SU-DHL-6 (cell line): Measurements from ENCODE around the gene GAGE12J.

Experiments
- EZH2phosphoT487 ChIP-seq: fragments of 200-600 bp; sonication (generic), shearing (Covaris generic); conservative IDR thresholded peaks from 2 replicates; pipeline ENCODE4 v1.6.1; 2018; ENCODE audit warnings: mild to moderate bottlenecking, antibody characterized with exemption, low read length, moderate library complexity, mixed read lengths
- TF ChIP-seq, protein P1 (sequence below): fragments of 200-600 bp; sonication (generic); IDR thresholded peaks from one replicate; pipeline ENCODE4 v1.5.1; 2017; ENCODE audit warnings: antibody characterized with exemption, mild to moderate bottlenecking, low read length, moderate library complexity; ENCODE audit not compliant: insufficient read depth, poor library complexity, severe bottlenecking

DNA sequence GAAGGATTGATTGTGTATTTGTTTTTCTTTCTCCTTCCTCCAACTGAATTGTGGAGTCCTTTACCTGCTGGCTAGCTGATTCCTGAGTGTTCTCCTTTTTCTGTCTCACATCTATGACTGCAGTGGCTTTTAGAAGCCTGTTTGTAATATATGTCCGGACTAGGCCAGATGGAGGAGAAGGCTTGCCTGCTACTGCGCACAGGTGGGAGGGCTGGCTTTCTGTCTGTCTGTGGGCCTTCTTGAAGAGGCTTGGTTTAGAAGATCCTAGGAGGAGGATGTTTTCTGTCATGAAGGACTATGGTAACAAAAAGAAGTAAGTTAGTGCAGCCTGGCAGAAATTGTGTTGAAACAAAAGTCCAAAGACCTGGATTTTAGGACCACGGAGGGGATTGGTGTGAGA lies 43.8 kb upstream of the GAGE12J start:
- TF ChIP-seq, protein P1, sequence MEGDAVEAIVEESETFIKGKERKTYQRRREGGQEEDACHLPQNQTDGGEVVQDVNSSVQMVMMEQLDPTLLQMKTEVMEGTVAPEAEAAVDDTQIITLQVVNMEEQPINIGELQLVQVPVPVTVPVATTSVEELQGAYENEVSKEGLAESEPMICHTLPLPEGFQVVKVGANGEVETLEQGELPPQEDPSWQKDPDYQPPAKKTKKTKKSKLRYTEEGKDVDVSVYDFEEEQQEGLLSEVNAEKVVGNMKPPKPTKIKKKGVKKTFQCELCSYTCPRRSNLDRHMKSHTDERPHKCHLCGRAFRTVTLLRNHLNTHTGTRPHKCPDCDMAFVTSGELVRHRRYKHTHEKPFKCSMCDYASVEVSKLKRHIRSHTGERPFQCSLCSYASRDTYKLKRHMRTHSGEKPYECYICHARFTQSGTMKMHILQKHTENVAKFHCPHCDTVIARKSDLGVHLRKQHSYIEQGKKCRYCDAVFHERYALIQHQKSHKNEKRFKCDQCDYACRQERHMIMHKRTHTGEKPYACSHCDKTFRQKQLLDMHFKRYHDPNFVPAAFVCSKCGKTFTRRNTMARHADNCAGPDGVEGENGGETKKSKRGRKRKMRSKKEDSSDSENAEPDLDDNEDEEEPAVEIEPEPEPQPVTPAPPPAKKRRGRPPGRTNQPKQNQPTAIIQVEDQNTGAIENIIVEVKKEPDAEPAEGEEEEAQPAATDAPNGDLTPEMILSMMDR: no peak
- no peak for TF ChIP-seq EZH2phosphoT487
